ENCODE data around the gene ERG28. TPM values are rescaled to one million over a fixed set of nuclear protein-coding genes. Genes with fewer than 3 reads are reported as not detected.
"Not testable (repeated sequence)": the region's sequence is repeated elsewhere in the genome, so short reads cannot be mapped to it uniquely, and the experiment has no call there.

The ERG28 gene
- total RNA-seq, 2 donors from 2014 or later, result 19.4 to 21.2 TPM

DNA sequence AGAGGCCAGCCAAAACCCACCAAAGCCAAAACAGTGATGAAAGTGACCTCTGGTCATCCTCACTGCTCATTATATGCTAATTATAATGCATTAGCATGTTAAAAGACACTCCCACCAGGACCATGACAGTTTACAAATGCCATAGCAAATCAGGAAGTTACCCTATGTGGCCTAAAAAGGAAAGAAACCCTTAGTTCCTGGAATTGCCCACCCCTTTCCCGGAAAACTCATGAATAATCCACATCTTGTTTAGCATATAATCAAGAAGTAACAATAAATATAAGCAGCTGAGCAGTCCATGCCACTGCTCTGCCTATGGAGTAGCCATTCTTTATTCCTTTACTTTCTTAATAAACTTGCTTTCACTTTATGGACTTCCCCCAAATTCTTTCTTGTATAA, 60.6 kb downstream of the ERG28 start:
- not testable (repeated sequence) for ATAC-seq (replicated peaks); H3K27ac Mint-ChIP-seq; H3K9me3 Mint-ChIP-seq; H3K36me3 Mint-ChIP-seq (ENCODE audit: low read depth); H3K27me3 Mint-ChIP-seq; H3K4me3 Mint-ChIP-seq; H3K4me1 Mint-ChIP-seq

Other genes with a start within 250 kb of the ERG28 start
- gene JDP2, start 232.9 kb downstream of the ERG28 start, total RNA-seq, result 1 to 10 TPM in 1 of 2 donors, under 1 TPM in 1; 0.61 to 1.1 TPM
- 100 to 1,000 TPM; 123 to 211 TPM for gene BATF, start 138.4 kb downstream of the ERG28 start, total RNA-seq
- 10 to 100 TPM in 1 of 2 donors, 1 to 10 TPM in 1; 8.5 to 18.5 TPM for gene FLVCR2, start 82.3 kb downstream of the ERG28 start, total RNA-seq
- 10 to 100 TPM; 24.6 to 36.3 TPM for gene TTLL5, start 370 bp upstream of the ERG28 start, total RNA-seq

Measured in activated T-helper 17 cell treated with anti-CD3 and anti-CD28 coated beads, Interleukin-2, amount 50 U/mL, for 72 hours (primary cell).